ENCODE data around the gene ZBTB18.

DNA sequence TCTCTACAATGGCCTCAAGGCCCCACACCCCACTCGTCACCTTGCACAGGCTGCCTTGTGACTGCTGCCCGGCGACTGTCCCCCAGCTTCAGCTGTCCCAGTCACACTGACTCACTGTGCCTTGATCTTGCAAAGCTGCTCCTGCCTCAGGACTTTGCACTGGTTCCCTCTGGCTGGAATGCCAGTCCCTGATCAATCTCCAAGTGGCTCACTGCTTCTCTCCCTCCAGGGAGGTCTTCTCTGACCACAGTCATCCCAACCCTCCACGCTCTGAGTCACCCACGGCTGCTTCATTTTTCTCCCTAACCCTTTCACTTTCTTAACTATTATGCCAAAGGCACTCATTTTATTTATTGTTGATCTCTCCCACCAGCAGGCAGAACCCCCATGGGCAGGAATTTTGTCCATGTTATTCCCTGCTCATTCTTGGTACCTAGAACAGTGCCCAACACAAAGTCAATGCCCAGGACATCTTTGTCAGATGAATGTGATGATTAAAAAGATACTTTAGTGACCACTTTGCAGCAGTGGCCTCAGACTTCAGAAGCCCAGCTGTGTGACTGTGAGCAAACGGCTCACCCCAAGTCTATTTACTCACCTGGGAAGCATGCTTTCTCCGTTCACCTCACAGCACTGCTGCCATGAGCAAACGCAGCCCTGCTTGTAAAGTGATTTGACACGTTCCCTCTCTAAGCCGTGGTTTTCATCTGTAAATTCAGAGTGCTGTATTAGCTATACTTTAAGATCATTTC, 53.4 kb downstream of the ZBTB18 start:
- TF ChIP-seq, protein P1, sequence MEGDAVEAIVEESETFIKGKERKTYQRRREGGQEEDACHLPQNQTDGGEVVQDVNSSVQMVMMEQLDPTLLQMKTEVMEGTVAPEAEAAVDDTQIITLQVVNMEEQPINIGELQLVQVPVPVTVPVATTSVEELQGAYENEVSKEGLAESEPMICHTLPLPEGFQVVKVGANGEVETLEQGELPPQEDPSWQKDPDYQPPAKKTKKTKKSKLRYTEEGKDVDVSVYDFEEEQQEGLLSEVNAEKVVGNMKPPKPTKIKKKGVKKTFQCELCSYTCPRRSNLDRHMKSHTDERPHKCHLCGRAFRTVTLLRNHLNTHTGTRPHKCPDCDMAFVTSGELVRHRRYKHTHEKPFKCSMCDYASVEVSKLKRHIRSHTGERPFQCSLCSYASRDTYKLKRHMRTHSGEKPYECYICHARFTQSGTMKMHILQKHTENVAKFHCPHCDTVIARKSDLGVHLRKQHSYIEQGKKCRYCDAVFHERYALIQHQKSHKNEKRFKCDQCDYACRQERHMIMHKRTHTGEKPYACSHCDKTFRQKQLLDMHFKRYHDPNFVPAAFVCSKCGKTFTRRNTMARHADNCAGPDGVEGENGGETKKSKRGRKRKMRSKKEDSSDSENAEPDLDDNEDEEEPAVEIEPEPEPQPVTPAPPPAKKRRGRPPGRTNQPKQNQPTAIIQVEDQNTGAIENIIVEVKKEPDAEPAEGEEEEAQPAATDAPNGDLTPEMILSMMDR (IDR thresholded peaks at IDR 0.05), result no peak
- TF ChIP-seq POLR2A (IDR thresholded peaks at IDR 0.05), result no peak
- no peak for TF ChIP-seq POLR2AphosphoS5 (IDR thresholded peaks at IDR 0.05; ENCODE audit: insufficient read depth in 1 of 2, low read depth in 1 of 2)
